Hepatocyte (in vitro differentiated cells): ENCODE data around the gene ATP6V0A4.

Source experiments
- CTCF ChIP-seq: fragments of 200-600 bp; sonication (generic); IDR thresholded peaks from 2 replicates; pipeline ENCODE4 v1.5.1; 2016; ENCODE audit warnings: antibody characterized with exemption, mild to moderate bottlenecking; ENCODE audit not compliant: poor library complexity
- EZH2 ChIP-seq: fragments of 200-600 bp; sonication (generic); IDR thresholded peaks from 2 replicates; pipeline ENCODE4 v1.6.1; 2016; ENCODE audit warnings: antibody characterized with exemption, mild to moderate bottlenecking, borderline replicate concordance
- EZH2phosphoT487 ChIP-seq: fragments of 200-600 bp; sonication (generic); IDR thresholded peaks from one replicate; pipeline ENCODE4 v1.6.1; 2018; ENCODE audit warnings: antibody characterized with exemption, mild to moderate bottlenecking, low read depth, moderate library complexity; ENCODE audit not compliant: unreplicated experiment, severe bottlenecking

- TF ChIP-seq EZH2phosphoT487 (no peak), CTCF (no peak), EZH2 (no peak)
Observed at GRCh38 chr7:138828302-138828701, 30.3 kb upstream of the ATP6V0A4 start.
